Measurements from ENCODE around the gene ZNF804A.
A peak's percentile ranks its signal among the peaks of the same experiment; 100 is the strongest.

ZNF804A gene

GRCh38 chr2:184596819-184597411 lies 1.4 kb upstream of the ZNF804A start:
- peaks cover 0 to 21% (median 12%) of the 10 kb centered on the region in 4 donors for H3K4me1 ChIP-seq
- H3K36me3 ChIP-seq, result no peaks in the 10 kb centered on the region
- no peak overlapping the region for H3K27ac ChIP-seq
- intact Hi-C loops (cut with DNase I; ENCODE audit: low total_unique reads), result no loop called here
- H3K4me3 ChIP-seq, result peak overlapping the region; percentile 55 to 61
- DNase-seq, result no peak
- TF ChIP-seq, protein P1, sequence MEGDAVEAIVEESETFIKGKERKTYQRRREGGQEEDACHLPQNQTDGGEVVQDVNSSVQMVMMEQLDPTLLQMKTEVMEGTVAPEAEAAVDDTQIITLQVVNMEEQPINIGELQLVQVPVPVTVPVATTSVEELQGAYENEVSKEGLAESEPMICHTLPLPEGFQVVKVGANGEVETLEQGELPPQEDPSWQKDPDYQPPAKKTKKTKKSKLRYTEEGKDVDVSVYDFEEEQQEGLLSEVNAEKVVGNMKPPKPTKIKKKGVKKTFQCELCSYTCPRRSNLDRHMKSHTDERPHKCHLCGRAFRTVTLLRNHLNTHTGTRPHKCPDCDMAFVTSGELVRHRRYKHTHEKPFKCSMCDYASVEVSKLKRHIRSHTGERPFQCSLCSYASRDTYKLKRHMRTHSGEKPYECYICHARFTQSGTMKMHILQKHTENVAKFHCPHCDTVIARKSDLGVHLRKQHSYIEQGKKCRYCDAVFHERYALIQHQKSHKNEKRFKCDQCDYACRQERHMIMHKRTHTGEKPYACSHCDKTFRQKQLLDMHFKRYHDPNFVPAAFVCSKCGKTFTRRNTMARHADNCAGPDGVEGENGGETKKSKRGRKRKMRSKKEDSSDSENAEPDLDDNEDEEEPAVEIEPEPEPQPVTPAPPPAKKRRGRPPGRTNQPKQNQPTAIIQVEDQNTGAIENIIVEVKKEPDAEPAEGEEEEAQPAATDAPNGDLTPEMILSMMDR (IDR thresholded peaks at IDR 0.05), result no peak
- H3K27me3 ChIP-seq, result peaks cover 0 to 12% of the 10 kb centered on the region in 2 donors
- H3K9me3 ChIP-seq, result no peaks in the 10 kb centered on the region

DNA sequence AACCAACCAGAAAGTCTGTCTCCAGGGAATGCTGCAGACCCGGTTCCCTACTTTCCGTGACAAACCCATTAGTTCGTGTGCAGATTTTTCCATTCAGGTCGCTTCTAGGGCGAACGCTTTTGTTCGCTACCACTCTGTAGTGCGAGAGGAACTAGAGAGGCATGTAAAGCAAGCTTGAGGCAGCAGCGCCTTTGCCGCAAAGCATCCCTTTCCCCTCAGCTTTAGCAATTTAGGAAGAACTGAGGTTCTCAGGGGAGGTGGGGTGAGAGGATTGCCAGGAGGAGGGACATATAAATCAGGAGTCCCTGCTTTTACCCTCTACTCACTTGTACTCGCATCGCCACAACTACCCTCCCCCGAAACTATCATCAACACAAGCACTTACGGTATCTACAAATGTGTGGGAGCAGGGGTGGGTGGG lies 748 bp upstream of the ZNF804A start:
- DNase-seq, result peak in 1 of 2 donors; percentile 21
- H3K27me3 ChIP-seq, result peaks cover 0 to 12% of the 10 kb centered on the region in 2 donors
- H3K4me1 ChIP-seq, result peaks cover 0 to 21% (median 12%) of the 10 kb centered on the region in 4 donors
- no peaks in the 10 kb centered on the region for H3K9me3 ChIP-seq
- H3K4me3 ChIP-seq, result peak overlapping the region; percentile 55 to 61
- intact Hi-C loops (cut with DNase I; ENCODE audit: low total_unique reads), result no loop called here
- TF ChIP-seq, protein P1 (IDR thresholded peaks at IDR 0.05), result no peak
- no peaks in the 10 kb centered on the region for H3K36me3 ChIP-seq
- H3K27ac ChIP-seq, result no peak overlapping the region

- Histone ChIP-seq H3K36me3 (no peaks in the 10 kb centered on the region), H3K27me3 (peaks cover 0 to 12% of the 10 kb centered on the region in 2 donors), H3K27ac (no peak overlapping the region), H3K9me3 (no peaks in the 10 kb centered on the region), H3K4me3 (peak overlapping the region; percentile 55 to 61), H3K4me1 (peaks cover 0 to 21% (median 12%) of the 10 kb centered on the region in 4 donors)
- TF ChIP-seq, protein P1 (IDR thresholded peaks at IDR 0.05), result no peak
- DNase-seq, result no peak
- intact Hi-C loops (cut with DNase I; ENCODE audit: low total_unique reads), result no loop called here
Measured at GRCh38 chr2:184598002-184598315, 370 bp upstream of the ZNF804A start.

- intact Hi-C loops (cut with DNase I; ENCODE audit: low total_unique reads), result no loop called here
- Histone ChIP-seq H3K9me3 (no peaks in the 10 kb centered on the region), H3K27me3 (peaks cover 0 to 12% of the 10 kb centered on the region in 2 donors), H3K36me3 (no peaks in the 10 kb centered on the region), H3K4me3 (peak overlapping the region; percentile 55 to 61), H3K4me1 (peaks cover 0 to 21% (median 12%) of the 10 kb centered on the region in 4 donors), H3K27ac (no peak overlapping the region)
- no peak for DNase-seq
- TF ChIP-seq, protein P1 (IDR thresholded peaks at IDR 0.05), result no peak
Measured at GRCh38 chr2:184599054-184599871, 934 bp downstream of the ZNF804A start.

DNA sequence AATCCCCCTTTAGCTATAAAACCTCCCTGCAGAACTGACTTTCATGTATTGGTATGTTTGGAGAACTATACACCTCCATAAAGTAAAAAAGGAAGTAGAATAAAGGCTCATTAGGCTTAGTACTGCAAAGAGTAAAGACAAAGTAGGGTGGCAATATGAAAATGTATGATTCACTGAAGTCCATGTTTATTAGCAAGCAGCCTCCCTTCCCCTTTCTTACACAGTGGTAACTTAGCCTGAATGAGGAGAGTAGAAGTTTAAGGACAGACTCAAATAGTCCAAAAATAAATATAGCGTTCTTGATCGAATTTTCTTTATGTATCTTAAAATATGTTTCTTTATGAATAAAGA lies 1.5 kb downstream of the ZNF804A start:
- H3K4me3 ChIP-seq, result no peak overlapping the region
- intact Hi-C loops (cut with DNase I; ENCODE audit: low total_unique reads), result no loop called here
- no peaks in the 10 kb centered on the region for H3K36me3 ChIP-seq
- peaks cover 0 to 21% (median 12%) of the 10 kb centered on the region in 4 donors for H3K4me1 ChIP-seq
- TF ChIP-seq, protein P1 (IDR thresholded peaks at IDR 0.05), result no peak
- peaks cover 0 to 12% of the 10 kb centered on the region in 2 donors for H3K27me3 ChIP-seq
- H3K9me3 ChIP-seq, result no peaks in the 10 kb centered on the region
- no peak for DNase-seq
- H3K27ac ChIP-seq, result no peak overlapping the region

Data from tibial artery (tissue), 4 donors.